Activated naive CD8-positive, alpha-beta T cell treated with anti-CD3 and anti-CD28 coated beads, Interleukin-2, amount 50 U/mL, for 24 hours (primary cell): ENCODE data around the gene IRS1.

Experiments used
- ATAC-seq: fragments of 150-1000 bp; cut with Tn5 transposase; one replicate; pipeline ENCODE4 v1.10.0; 2021
- DNase-seq: peaks from one replicate; pipeline ENCODE4 v3.0.0; 2021
- H3K27ac Mint-ChIP-seq: one replicate; pipeline ENCODE4 v1.8.0; 2021; ENCODE audit warnings: mild to moderate bottlenecking, mixed read lengths
- H3K27me3 Mint-ChIP-seq: one replicate; pipeline ENCODE4 v1.8.0; 2021; ENCODE audit warnings: mixed read lengths
- H3K36me3 Mint-ChIP-seq: one replicate; pipeline ENCODE4 v1.8.0; 2021; ENCODE audit warnings: low read depth, mixed read lengths
- H3K4me1 Mint-ChIP-seq: one replicate; pipeline ENCODE4 v1.8.0; 2021; ENCODE audit warnings: mixed read lengths
- H3K4me3 Mint-ChIP-seq: one replicate; pipeline ENCODE4 v1.8.0; 2021; ENCODE audit warnings: mild to moderate bottlenecking, moderate library complexity, mixed read lengths
- H3K9me3 Mint-ChIP-seq: one replicate; pipeline ENCODE4 v1.8.0; 2021; ENCODE audit warnings: mixed read lengths

The IRS1 gene

DNA sequence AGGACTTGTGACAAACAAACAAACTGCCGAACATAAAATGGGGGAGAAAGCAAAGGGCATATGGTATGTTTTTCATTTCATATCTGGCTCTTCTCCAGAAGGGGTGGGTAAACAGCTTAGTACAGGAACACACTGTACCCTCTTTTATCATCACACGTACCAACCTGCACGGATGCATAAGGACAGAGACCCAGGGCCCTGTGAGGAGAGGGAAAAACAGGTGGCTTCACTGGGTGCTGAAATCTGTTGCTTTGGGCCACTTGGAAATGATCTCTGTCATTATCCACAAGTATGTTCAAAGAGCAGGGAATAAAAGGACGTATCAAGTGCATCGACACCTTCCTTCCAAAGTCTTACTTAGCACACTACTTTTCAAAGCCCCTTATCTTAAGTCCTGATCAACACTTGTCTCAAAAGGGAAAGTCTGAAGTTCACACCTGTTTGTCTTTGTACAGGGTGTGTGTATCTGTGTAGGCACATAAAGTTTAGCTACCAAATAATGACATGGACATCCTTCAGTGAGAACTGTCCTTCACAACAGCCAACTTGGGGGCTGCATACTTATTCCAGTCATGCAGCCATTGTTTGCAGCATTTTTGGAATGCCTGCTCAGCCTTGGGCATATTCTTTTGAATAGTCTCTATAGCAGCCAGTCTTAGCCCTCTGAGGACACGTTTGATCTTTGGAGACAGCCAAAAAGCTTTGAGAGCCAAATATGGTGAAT is 60.6 kb downstream of the IRS1 start:
- Mint-ChIP-seq H3K27me3 (no peaks in the 10 kb centered on the region), H3K9me3 (no peaks in the 10 kb centered on the region), H3K4me3 (no peak overlapping the region), H3K36me3 (no peaks in the 10 kb centered on the region), H3K27ac (no peak overlapping the region), H3K4me1 (peaks cover 22% of the 10 kb centered on the region)
- DNase-seq (no peak), ATAC-seq (no peak)

DNA sequence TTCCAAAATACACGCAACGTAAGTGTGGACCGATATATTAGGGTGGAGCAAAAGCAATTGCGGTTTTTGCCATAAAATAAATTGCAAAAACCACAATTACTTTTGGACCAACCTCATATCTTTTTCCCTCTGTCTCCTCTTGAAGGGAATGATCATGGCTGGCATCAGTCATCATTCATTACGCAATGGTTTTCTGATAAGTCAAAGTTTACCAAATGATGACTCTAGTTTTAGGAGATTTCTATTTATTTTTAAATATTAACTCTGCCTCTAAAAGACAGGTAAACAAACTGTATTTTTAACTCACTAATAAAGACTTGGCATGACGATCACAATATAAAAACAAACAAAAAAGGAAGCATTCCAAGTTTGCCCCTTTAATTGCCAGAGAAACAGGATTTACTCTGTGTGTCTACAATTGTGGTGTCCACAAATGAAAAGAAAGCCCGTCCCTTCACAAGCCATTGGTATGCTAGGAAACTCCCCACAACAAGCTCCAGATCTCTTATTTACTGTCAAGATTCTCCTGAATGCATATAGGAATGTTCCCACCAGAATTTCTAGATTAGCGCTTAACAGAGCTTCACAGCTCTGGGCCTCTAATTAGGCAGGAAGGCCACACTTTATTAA is 61.3 kb downstream of the IRS1 start:
- DNase-seq (no peak), ATAC-seq (no peak)
- no peaks in the 10 kb centered on the region for H3K36me3 Mint-ChIP-seq
- no peak overlapping the region for H3K27ac Mint-ChIP-seq
- H3K27me3 Mint-ChIP-seq: no peaks in the 10 kb centered on the region
- H3K4me3 Mint-ChIP-seq: no peak overlapping the region
- H3K4me1 Mint-ChIP-seq: peaks cover 15% of the 10 kb centered on the region
- no peaks in the 10 kb centered on the region for H3K9me3 Mint-ChIP-seq

DNA sequence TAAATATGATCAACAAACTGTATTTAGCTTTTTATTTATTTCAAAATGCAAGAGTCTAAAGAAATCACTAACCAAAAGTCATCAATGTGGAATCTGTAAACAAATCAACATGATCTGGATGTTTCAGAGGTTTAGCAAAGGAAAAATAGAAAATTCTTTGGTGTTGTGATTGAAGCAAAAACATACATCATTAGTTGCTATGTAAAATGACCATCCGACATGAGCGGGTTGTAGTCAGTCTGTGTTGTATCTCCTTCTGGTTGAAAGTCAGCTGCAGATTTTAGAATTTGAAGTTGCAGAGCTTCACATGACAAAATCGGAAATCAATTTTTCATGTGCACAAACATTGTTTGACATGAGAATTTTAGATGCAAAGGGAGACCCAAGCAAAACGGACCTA is 63.2 kb downstream of the IRS1 start:
- peaks cover 14% of the 10 kb centered on the region for H3K4me1 Mint-ChIP-seq
- DNase-seq (no peak), ATAC-seq (no peak)
- no peak overlapping the region for H3K4me3 Mint-ChIP-seq
- H3K36me3 Mint-ChIP-seq: no peaks in the 10 kb centered on the region
- H3K9me3 Mint-ChIP-seq: no peaks in the 10 kb centered on the region
- no peaks in the 10 kb centered on the region for H3K27me3 Mint-ChIP-seq
- no peak overlapping the region for H3K27ac Mint-ChIP-seq

DNA sequence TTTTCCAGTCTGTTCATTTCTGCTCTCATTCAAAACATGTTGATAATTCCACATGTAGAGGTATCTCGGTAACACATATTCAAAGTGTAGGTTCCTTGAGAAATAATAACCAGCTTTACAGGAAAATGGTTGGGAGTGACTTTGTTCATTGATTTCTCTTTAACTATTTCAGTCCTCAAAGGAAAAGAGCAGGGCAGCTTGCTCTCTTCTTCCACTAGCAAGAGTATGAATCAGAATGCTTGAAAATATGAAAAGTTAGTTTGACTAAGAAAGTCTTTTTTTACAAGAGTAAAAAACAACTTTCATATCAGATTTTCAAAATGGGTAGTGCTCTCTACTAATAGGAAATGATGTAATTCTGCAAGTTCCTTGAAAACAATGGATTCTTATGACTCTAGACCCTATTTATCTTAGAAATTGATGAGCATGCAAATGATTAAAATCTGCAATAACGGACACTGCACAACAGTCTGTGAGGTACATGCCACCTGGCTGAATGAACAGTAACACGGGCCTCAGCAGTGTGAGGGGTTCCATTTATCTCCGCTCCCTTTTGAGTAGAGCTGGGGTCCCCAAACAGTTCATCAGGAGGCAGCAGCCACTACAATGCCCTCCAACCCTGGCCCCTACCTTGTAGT is 65.6 kb downstream of the IRS1 start:
- Mint-ChIP-seq H3K4me1 (peaks cover 10% of the 10 kb centered on the region), H3K27me3 (no peaks in the 10 kb centered on the region), H3K27ac (no peak overlapping the region), H3K9me3 (no peaks in the 10 kb centered on the region), H3K4me3 (no peak overlapping the region), H3K36me3 (no peaks in the 10 kb centered on the region)
- DNase-seq (no peak), ATAC-seq (no peak)

DNA sequence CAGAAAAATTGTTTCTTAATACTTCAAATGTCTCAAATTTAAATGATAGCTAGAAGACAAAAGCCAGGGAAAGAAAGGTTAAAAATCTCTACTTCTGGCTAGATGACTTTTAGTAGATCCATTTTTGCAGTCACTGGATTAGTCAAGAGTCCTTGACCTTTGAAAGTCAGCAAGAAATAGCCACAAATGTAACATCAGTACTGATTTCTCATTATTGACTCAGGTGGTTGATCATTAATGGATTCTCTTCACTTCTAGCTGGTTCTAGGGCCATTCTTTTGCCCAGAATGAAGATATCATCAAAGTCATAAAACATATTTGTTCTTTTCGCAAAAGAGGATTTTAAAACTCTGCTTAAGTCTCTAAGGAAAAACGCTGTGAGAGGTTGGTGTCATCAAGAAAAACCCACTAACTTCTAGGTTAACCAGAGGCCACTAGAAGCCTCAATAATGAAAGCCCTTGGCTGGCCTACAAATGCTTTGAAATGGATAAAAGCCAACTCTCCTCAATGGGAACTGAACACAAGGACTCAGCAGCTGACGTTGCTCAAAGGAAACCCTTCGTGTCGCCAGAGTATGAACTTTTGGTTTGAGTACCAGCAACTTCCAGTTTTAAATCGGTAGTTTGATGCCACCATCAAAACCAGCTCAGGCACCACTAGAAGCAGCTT is 66.3 kb downstream of the IRS1 start:
- Mint-ChIP-seq H3K4me3 (no peak overlapping the region), H3K27ac (no peak overlapping the region), H3K27me3 (no peaks in the 10 kb centered on the region), H3K9me3 (no peaks in the 10 kb centered on the region), H3K4me1 (peaks cover 5% of the 10 kb centered on the region), H3K36me3 (no peaks in the 10 kb centered on the region)
- ATAC-seq (no peak), DNase-seq (no peak)

DNA sequence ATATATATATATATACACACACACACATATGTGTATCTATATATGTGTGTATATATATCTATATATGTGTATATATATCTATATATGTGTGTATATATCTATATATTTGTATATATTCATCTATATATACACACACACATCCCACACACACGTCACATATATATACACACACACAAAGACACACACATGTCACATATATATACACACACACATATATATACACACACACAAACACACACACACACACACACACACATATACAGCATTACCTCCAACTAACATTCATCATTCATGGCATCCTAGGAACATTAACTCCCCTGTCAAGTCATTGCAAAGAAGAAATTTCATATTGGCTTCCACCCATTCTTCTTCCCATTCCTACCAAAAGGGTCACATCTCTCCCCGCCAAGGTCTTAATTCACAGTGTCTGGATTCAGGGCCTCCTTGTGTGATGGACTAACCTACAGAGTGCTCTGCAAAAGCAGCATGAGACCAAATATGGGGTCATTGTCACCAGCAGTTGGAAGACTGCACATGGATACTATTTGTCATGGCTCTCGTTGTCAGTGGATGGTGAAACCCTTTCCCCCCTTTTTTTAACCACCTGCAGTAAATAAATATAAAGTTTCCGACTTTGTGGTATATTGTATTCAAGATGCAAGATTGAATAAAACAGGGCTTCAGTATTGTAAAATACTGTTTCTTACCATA is 67.0 kb downstream of the IRS1 start:
- Mint-ChIP-seq H3K9me3 (no peaks in the 10 kb centered on the region), H3K27me3 (no peaks in the 10 kb centered on the region), H3K36me3 (no peaks in the 10 kb centered on the region), H3K4me3 (no peak overlapping the region), H3K4me1 (peaks cover 5% of the 10 kb centered on the region), H3K27ac (no peak overlapping the region)
- DNase-seq (no peak), ATAC-seq (no peak)

DNA sequence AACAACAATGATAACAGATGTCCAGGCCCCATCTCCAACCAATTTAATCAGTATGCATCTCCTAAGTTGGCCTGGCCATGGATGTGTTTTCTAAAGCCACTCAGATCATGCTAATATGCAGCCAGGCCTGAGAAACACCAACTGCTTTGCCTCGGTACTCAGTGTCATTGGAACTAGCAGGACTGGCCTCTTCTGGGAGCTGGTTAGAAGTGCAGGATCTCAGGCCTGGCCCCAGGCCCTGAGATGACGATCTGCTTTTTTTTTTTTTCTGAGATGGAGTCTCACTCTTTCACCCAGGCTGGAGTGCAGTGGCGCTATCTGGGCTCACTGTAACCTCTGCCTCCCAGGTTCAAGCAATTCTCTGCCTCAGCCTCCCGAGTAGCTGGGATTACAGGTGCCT is 69.1 kb downstream of the IRS1 start:
- H3K4me3 Mint-ChIP-seq: no peak overlapping the region

DNA sequence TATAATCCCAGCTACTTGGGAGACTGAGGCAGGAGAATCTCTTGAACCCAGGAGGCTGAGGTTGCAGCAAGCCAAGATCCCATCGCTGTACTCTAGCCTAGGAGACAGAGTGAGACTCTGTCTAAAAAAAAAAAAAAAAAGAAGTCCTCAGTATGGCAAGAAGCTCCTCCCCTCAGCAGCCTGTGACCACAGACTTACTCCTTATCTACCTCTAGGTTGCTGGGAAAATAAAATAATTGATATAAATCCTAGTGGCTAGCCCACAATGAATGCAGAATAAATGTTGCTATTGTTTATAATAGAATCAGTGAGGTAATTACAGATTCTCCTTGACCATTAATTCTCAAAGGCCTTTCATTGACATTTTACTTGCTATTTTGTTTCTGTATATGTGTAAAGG is 70.6 kb downstream of the IRS1 start:
- Mint-ChIP-seq H3K9me3 (no peaks in the 10 kb centered on the region), H3K4me3 (no peak overlapping the region), H3K27ac (no peak overlapping the region), H3K27me3 (peaks cover 5% of the 10 kb centered on the region), H3K4me1 (peaks cover 13% of the 10 kb centered on the region), H3K36me3 (no peaks in the 10 kb centered on the region)
- no peak for ATAC-seq
- DNase-seq: no peak

More for the DNA sequence above, 69.1 kb downstream of the IRS1 start:
- ATAC-seq: no peak
- no peak for DNase-seq
- H3K27me3 Mint-ChIP-seq: peaks cover 5% of the 10 kb centered on the region
- no peaks in the 10 kb centered on the region for H3K9me3 Mint-ChIP-seq
- no peak overlapping the region for H3K27ac Mint-ChIP-seq
- H3K4me1 Mint-ChIP-seq: peaks cover 10% of the 10 kb centered on the region
- no peaks in the 10 kb centered on the region for H3K36me3 Mint-ChIP-seq

DNA sequence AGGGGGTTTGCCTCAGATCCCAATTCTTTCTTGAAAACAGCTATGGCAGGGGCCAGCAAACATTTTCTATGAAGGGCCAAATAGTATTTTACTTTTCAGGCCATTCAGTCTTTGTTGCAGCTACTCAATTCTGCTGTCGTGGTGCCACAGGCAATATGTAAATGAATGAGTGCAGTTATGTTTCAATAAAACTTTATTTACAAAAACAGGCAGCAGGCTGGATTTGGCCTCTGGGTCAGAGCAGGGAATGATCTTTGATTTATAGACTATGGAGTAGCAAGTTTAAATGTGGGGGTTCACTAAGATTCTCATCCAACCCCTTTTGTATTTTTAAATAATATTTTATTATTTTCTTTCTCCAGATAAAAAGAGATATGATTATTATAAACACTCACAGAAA is 72.4 kb downstream of the IRS1 start:
- Mint-ChIP-seq H3K36me3 (no peaks in the 10 kb centered on the region), H3K4me3 (no peak overlapping the region), H3K27ac (no peak overlapping the region), H3K27me3 (peaks cover 5% of the 10 kb centered on the region), H3K9me3 (no peaks in the 10 kb centered on the region), H3K4me1 (peaks cover 8% of the 10 kb centered on the region)
- ATAC-seq (no peak), DNase-seq (no peak)

DNA sequence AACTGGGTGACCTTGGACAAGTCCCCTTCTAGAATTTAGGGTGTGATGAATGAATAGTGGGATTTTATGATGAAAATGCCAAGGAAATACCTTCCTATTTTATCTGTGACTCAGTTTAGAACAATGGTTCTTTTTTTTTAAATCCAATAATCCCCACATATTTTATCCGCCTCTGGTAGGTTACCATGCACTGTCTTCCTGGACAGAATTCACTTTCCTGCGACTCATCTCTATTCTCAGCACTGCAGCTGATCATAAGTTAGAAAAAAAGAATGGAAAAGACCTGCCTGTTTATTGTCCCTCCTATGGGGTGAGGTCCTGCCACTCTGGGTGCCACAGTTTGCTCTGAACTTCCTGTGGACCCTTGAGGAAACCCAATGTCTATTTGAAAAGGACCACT is 73.1 kb downstream of the IRS1 start:
- ATAC-seq (no peak), DNase-seq (no peak)
- H3K4me3 Mint-ChIP-seq: no peak overlapping the region
- H3K36me3 Mint-ChIP-seq: no peaks in the 10 kb centered on the region
- H3K27ac Mint-ChIP-seq: no peak overlapping the region
- H3K4me1 Mint-ChIP-seq: peaks cover 8% of the 10 kb centered on the region
- peaks cover 5% of the 10 kb centered on the region for H3K27me3 Mint-ChIP-seq
- H3K9me3 Mint-ChIP-seq: no peaks in the 10 kb centered on the region

DNA sequence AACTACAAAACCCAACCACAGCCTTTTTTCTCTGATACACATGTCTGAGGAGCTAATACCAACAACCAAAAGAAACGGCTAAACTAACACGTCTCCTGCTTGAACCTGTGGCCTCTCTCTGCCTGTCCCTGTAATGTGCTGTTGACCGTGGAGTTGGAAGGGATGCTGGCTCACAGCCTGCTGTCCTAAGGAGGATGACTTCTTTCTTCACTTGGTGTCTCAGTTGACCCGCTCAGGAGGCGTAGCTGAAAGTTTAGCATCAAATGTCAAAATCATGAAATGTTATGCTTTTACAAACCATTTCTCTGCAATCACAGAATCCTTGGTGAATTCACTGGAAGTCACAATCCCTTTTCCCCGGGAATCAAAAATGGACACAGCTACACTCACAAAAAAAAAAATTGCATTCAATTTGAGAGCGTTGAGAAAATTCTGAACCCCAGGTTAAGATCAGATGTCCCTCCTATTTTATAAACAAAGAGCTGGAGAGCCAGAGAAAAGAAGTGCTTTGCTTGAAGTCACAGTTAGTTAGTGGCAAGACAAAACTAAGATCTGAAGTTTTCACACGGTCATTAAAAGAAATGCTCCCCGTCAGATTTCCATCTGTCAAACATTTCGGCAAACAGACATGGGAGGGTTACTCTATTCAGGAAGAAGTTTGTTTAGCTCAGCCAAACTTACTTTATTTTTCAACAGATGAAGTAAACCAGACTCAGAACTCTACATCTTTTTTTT is 74.3 kb downstream of the IRS1 start:
- Mint-ChIP-seq H3K9me3 (no peaks in the 10 kb centered on the region), H3K36me3 (no peaks in the 10 kb centered on the region), H3K4me1 (peaks cover 8% of the 10 kb centered on the region), H3K27ac (no peak overlapping the region), H3K4me3 (no peak overlapping the region), H3K27me3 (peaks cover 11% of the 10 kb centered on the region)
- DNase-seq (no peak), ATAC-seq (no peak)

DNA sequence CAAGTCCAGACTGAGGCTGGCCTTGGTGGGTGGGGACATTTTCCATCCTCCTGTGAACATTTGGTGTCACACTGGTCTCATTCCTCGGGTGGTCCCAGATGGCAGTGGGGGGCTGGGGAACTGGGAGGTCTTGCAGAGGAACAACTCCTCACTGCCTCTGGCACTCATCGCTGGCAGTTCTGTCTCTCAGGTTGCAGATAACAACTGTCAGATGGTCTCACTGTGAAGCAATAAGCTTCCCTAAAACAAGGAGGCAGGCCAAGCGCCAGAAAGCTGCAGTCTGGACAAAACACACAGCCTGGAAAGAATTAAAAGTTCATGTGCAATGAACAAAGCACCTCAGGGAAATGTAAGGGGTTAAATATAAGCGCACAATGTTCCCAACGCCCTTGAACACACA is 78.1 kb downstream of the IRS1 start:
- Mint-ChIP-seq H3K27me3 (peaks cover 14% of the 10 kb centered on the region), H3K36me3 (no peaks in the 10 kb centered on the region), H3K4me1 (peaks cover 7% of the 10 kb centered on the region), H3K9me3 (no peaks in the 10 kb centered on the region), H3K27ac (no peak overlapping the region), H3K4me3 (no peak overlapping the region)
- ATAC-seq (no peak), DNase-seq (no peak)

DNA sequence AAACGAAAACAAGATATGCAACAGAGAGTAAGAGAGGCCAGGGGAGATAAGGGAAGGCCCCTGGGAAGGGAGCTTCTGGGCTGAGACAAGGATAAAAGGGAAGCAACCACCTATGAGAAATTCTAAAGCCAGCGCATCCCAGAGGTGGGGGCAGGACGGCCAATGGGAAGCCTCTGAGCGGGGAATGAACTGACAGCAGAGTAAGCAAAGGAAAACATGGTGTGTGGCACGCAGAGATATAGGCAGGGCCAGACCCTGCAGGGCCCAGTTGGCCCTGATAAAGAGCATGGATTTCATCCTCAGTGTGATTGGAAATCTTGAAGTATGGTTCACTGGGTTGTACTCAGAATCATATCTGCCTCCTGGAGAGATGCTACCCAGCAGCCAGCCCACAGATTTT is 78.7 kb downstream of the IRS1 start:
- H3K27ac Mint-ChIP-seq: no peak overlapping the region
- peaks cover 14% of the 10 kb centered on the region for H3K27me3 Mint-ChIP-seq
- H3K4me1 Mint-ChIP-seq: peaks cover 7% of the 10 kb centered on the region
- no peak overlapping the region for H3K4me3 Mint-ChIP-seq
- no peaks in the 10 kb centered on the region for H3K36me3 Mint-ChIP-seq
- DNase-seq: no peak
- ATAC-seq: no peak
- H3K9me3 Mint-ChIP-seq: no peaks in the 10 kb centered on the region

DNA sequence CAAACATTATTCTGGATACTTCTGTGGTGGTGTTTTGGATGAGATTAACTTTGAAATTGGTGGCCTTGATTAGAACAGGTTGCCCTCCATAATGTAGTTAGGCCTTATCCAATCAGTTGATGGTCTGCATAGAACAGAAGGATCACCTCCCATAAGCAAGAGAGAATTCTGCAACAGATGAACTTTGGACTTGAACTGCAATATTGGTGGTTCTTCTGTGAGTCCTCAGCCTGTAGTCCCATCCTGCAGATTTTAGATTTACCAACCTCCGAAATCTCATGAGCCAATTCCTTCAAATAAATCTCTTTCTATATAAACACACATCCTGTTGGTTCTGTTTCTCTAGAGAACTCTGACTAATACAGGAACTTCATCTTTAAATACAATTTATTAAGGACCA is 81.9 kb downstream of the IRS1 start:
- H3K4me1 Mint-ChIP-seq: no peaks in the 10 kb centered on the region
- peaks cover 13% of the 10 kb centered on the region for H3K27me3 Mint-ChIP-seq
- no peak overlapping the region for H3K27ac Mint-ChIP-seq
- ATAC-seq (no peak), DNase-seq (no peak)
- no peaks in the 10 kb centered on the region for H3K9me3 Mint-ChIP-seq
- no peaks in the 10 kb centered on the region for H3K36me3 Mint-ChIP-seq
- H3K4me3 Mint-ChIP-seq: no peak overlapping the region
